Ovary (tissue), 3 donors: ENCODE measurements around the gene SNAI3.
"Not testable (repeated sequence)": the region's sequence is repeated elsewhere in the genome, so short reads cannot be mapped to it uniquely, and the experiment has no call there.

Source experiments
- POLR2A ChIP-seq: fragments of 450-650 bp; IDR thresholded peaks from one replicate; pipeline ENCODE4 v1.6.1; 2017; ENCODE audit warnings: antibody characterized with exemption, mild to moderate bottlenecking, moderate library complexity
- TF ChIP-seq, protein P1 (sequence below), 3 donors: fragments of 450-650 bp in 2 of 3; fragments of 200-600 bp in 1 of 3; IDR thresholded peaks; one replicate each; pipeline versions ENCODE4 v1.5.1 to v1.8.0; 2016 to 2022; ENCODE audit warnings: antibody characterized with exemption in 3 of 3, mild to moderate bottlenecking in 1 of 3
- donor health status: DM: no; HTN: no; CAD: no.

DNA sequence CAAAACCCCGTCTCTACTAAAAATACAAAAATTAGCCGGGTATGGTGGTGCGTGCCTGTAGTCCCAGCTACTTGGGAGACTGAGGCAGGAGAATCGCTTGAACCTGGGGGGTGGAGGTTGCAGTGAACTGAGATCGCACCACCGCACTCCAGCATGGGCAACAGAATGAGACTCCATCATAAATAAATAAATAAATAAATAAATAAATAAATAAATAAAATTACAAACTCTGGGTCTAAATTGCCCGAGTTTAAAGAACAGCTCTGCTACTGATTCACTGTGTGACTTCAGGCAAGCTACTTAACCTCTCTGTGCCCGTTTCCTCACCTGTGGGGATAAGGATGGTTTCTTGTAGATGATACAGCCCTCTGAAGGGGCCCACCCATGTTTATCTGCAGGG lies 16.8 kb downstream of the SNAI3 start:
- TF ChIP-seq, protein P1, sequence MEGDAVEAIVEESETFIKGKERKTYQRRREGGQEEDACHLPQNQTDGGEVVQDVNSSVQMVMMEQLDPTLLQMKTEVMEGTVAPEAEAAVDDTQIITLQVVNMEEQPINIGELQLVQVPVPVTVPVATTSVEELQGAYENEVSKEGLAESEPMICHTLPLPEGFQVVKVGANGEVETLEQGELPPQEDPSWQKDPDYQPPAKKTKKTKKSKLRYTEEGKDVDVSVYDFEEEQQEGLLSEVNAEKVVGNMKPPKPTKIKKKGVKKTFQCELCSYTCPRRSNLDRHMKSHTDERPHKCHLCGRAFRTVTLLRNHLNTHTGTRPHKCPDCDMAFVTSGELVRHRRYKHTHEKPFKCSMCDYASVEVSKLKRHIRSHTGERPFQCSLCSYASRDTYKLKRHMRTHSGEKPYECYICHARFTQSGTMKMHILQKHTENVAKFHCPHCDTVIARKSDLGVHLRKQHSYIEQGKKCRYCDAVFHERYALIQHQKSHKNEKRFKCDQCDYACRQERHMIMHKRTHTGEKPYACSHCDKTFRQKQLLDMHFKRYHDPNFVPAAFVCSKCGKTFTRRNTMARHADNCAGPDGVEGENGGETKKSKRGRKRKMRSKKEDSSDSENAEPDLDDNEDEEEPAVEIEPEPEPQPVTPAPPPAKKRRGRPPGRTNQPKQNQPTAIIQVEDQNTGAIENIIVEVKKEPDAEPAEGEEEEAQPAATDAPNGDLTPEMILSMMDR (IDR thresholded peaks at IDR 0.05): not testable (repeated sequence)
- not testable (repeated sequence) for TF ChIP-seq POLR2A
